Spinal cord (tissue), 10 donors: ENCODE results near the gene PDE3B. TPM values are rescaled to one million over a fixed set of nuclear protein-coding genes. Genes with fewer than 3 reads are reported as not detected.

ENCODE experiments used
- DNase-seq, 6 donors: peaks; one replicate each; pipeline versions ENCODE4 v3.0.0 to v3.0.0-alpha.2; 2013 to 2015; ENCODE audit warnings: low spot score in 6 of 6, low read depth in 4 of 6
- H3K27ac ChIP-seq: one replicate; pipeline ENCODE4 v1.5.1; 2013; ENCODE audit warnings: low read depth, low read length, control low read depth
- H3K27me3 ChIP-seq: one replicate; pipeline ENCODE4 v1.6.1; 2013; ENCODE audit warnings: low read length; ENCODE audit not compliant: control insufficient read depth, insufficient read depth
- H3K36me3 ChIP-seq: one replicate; pipeline ENCODE4 v1.6.1; 2013; ENCODE audit warnings: low read length; ENCODE audit not compliant: control insufficient read depth, insufficient read depth
- H3K4me1 ChIP-seq: one replicate; pipeline ENCODE4 v1.6.1; 2013; ENCODE audit warnings: low read length; ENCODE audit not compliant: control insufficient read depth, insufficient read depth
- H3K4me3 ChIP-seq: one replicate; pipeline ENCODE4 v1.5.1; 2013; ENCODE audit warnings: low read depth, low read length, control low read depth
- H3K9me3 ChIP-seq: one replicate; pipeline ENCODE4 v1.6.1; 2013; ENCODE audit warnings: low read length; ENCODE audit not compliant: control insufficient read depth, insufficient read depth
- WGBS: methylation state at CpG from one replicate; pipeline ENCODE4 v1.1.5; 2013; ENCODE audit warnings: missing lambda C conversion rate; ENCODE audit not compliant: insufficient coverage; 5-methylcytosine and 5-hydroxymethylcytosine counted together
- polyA plus RNA-seq, 2 donors: library from polyadenylated mRNA; unstranded; fragments of 120-200 nt; gene quantifications; one replicate each; pipeline ENCODE4 v1.2.1, GENCODE V29; 2013; ENCODE audit not compliant: insufficient read length in 2 of 2
- total RNA-seq, 2 donors: library from RNA; depleted of rRNA in 1 of 2; stranded (reverse); fragments of 120-200 nt in 1 of 2; fragments of >200 nt in 1 of 2; gene quantifications; one replicate each; pipeline versions ENCODE4 v1.2.3 to v1.2.4, GENCODE V29; 2013 to 2014
- donor health status: healthy.

The PDE3B gene
- total and polyA plus RNA-seq, 4 donors = 9.8 to 37.7 (median 14.7) TPM

DNA sequence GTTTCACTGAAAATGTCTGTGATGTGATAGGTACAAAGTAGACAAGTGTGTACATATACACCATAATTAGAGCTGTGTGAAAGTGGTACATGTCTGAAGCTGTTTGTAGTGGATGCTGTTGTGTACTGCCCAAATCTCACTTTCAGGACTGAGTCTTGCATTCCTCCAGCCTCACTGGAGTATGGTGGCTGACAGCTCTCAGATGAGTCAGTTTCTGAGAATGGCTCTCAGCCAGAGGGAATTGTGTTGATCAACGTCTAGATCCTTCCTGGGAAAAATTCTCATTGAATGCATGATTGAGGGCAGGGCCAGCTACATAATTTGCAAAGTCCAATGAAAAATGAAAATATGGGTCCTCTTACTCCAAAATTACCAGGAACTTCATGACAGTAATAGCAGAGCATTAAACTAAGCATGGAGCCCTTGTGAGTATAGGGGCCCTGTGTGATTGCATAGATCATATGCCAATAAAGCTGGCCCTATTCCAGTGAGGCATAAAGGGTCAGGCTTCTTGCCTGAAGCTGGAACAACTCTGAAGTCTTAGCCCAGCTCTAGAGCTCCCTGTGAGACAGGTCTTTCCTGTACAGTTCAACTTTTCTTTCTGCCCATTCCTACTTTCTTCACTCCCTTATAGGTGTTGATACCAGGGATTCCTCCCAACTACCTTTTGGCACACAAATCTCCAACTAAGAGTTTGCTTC, 259.2 kb downstream of the PDE3B start:
- H3K27ac ChIP-seq = no peak overlapping the region
- 50% methylated on average over 1 of the region's 1 CpG for WGBS
- DNase-seq = no peak
- H3K4me1 ChIP-seq = peaks cover 23% of the 10 kb centered on the region
- no peaks in the 10 kb centered on the region for H3K9me3 ChIP-seq
- no peaks in the 10 kb centered on the region for H3K36me3 ChIP-seq
- H3K27me3 ChIP-seq = peaks cover 13% of the 10 kb centered on the region
- H3K4me3 ChIP-seq = no peak overlapping the region

DNA sequence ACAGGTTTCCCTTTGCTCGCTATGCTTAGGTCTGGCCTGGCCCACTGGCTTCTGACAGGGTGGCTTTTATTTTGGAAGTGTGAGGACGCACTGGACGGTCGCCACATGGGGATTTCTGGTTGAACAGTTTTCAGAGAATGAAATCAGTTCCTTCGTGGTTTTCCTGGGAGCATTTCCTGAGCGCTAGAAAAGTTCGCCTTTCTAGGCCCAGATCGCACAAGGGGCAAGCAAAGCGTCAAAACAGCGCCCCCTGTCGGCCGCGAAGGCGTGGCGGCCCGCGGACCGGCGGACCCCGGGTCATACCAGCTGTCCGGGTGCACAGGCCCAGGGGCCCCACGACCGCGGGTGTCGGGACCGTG, 261.1 kb downstream of the PDE3B start:
- Histone ChIP-seq H3K27me3 (peaks cover 13% of the 10 kb centered on the region), H3K4me3 (peak overlapping the region; percentile 54), H3K4me1 (peaks cover 25% of the 10 kb centered on the region), H3K36me3 (no peaks in the 10 kb centered on the region), H3K9me3 (no peaks in the 10 kb centered on the region), H3K27ac (no peak overlapping the region)
- WGBS = 5% methylated on average over 26 of the region's 26 CpGs
- peak in 2 of 6 donors; percentile 78 to 80 for DNase-seq

DNA sequence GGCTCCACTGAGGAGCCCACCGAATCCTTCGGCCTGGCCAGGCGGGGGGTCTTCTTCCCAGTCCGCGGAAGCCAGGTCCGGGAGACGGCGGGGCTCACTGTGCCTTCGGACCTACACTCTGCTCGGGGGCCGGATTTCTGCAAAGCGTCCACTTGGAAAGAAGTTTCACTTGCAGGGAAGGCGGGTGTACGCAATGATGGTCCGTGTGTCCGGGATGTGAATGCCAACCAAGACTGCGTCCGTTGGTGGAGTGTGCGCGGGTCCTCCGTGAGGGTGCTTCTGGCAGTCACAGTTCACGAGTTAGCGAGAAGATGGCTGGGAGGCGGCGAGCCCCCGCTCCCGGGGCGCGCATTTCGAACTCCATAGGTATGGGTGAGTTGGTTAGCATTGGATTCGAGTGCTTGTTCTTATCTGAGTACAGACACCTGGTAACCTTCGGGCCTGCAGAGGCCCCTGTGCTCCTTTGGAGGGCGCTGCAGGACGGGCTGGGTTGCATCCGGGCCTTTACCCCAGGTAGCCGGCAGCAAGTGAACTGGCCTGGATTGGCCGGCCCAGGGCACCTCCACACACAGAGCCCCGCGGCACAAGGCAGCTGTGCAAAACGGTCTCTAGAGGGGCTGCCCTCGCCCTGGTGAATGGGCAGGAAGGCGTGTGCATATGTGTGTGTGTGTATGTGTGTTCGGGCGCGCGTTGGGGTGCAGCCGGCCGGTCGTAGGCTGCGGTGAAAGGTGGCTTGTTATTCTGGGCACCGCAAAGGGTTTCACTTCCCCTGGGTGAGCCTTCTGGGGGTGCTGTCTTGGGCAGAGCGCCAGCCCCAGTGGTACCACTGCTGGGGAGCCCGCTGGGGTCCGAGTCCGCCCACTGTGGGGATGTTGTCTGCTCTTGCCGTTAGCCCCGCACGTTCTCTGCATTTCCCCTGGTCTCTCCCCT, 261.8 kb downstream of the PDE3B start:
- DNase-seq = peak in 2 of 6 donors; percentile 43 to 55
- 3% methylated on average over 58 of the region's 58 CpGs for WGBS
- Histone ChIP-seq H3K9me3 (no peaks in the 10 kb centered on the region), H3K36me3 (no peaks in the 10 kb centered on the region), H3K4me3 (peak overlapping the region; percentile 54), H3K27me3 (peaks cover 13% of the 10 kb centered on the region), H3K27ac (no peak overlapping the region), H3K4me1 (peaks cover 25% of the 10 kb centered on the region)

DNA sequence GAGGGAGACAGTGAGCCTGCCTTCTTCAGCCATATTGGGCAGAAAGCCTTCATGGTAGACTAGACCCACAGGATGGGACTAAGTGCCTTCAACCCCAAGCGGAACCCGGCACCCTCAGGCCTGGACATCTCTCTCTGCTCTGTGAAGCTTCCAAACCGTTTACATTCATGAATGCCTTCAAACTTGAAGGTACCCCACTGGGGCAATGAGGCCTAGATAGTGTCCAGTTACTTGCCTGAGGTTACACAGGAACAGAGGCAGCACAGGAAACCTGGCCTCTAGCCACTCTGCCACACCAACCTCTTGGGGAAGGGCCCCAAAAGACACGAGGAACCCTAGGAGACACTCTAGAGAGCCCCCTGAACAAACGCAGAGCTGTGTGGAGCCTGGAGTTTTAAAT, 263.0 kb downstream of the PDE3B start:
- Histone ChIP-seq H3K27ac (no peak overlapping the region), H3K4me1 (peaks cover 25% of the 10 kb centered on the region), H3K9me3 (no peaks in the 10 kb centered on the region), H3K36me3 (no peaks in the 10 kb centered on the region), H3K4me3 (no peak overlapping the region), H3K27me3 (peaks cover 13% of the 10 kb centered on the region)
- 93% methylated on average over 3 of the region's 5 CpGs for WGBS
- DNase-seq = no peak

DNA sequence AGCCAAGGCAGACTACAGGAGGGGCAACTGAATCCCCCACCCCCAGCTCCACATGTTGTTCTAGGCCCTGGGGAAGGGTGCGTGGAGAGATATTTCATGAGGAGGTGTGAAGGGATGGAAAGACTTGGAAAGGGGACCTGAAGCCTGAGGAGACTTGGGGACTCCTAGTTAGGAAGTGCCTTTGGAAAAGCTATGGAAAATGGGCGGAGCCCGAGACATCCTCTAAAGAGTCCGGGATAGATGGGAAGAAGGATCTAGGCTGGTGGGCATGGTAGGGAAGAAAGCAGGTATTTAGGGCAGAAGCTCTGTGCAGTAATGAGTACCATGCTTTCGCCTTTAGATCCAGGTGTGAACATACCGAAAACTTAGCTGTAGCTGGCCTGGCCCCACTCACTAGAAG, 263.4 kb downstream of the PDE3B start:
- Histone ChIP-seq H3K9me3 (no peaks in the 10 kb centered on the region), H3K4me1 (peaks cover 25% of the 10 kb centered on the region), H3K36me3 (no peaks in the 10 kb centered on the region), H3K27me3 (peaks cover 13% of the 10 kb centered on the region), H3K4me3 (no peak overlapping the region), H3K27ac (no peak overlapping the region)
- WGBS = 97% methylated on average over 4 of the region's 6 CpGs
- DNase-seq = no peak

DNA sequence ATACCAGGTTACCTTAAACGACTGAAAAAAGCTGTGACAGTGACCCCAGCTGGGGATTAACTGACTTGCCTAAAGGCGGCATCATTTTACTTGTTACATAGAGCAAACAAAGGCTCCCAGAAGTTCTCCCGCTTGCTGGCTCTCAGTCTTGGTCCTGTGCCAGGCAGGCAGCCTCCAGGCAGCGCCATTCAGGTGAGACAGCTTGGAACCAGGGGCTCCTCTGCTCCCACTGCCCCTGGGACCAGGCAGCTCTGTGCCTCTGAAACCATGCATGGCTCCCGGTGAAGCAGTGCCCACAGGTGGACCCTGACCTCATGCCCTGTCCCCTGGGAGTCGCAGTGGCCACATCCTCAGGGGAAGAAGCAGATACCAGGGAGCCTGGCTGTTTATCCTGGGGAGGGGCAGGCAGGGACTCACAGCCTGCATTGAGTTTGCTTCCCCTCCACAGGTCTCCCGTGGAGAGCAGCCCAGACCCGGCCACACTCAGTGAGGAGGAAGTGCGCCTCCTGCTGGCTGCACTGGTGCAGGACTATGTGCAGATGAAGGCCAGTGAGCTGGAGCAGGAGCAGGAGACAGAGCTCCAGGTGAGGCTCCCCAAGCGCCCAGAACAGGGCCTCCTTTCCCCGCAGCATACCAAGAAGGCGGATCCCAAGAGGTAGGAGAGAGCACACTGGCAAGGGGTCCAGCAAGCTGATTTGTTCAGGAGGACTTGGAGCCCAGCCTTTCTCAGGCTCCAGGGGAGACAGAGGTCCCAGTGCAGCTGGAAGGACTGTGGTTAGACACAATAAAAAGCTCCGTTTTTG, 264.0 kb downstream of the PDE3B start:
- H3K27ac ChIP-seq = no peak overlapping the region
- peak in 2 of 6 donors; percentile 47 to 59 for DNase-seq
- WGBS = 37% methylated on average over 13 of the region's 13 CpGs
- peaks cover 25% of the 10 kb centered on the region for H3K4me1 ChIP-seq
- no peak overlapping the region for H3K4me3 ChIP-seq
- no peaks in the 10 kb centered on the region for H3K9me3 ChIP-seq
- no peaks in the 10 kb centered on the region for H3K36me3 ChIP-seq
- peaks cover 13% of the 10 kb centered on the region for H3K27me3 ChIP-seq

DNA sequence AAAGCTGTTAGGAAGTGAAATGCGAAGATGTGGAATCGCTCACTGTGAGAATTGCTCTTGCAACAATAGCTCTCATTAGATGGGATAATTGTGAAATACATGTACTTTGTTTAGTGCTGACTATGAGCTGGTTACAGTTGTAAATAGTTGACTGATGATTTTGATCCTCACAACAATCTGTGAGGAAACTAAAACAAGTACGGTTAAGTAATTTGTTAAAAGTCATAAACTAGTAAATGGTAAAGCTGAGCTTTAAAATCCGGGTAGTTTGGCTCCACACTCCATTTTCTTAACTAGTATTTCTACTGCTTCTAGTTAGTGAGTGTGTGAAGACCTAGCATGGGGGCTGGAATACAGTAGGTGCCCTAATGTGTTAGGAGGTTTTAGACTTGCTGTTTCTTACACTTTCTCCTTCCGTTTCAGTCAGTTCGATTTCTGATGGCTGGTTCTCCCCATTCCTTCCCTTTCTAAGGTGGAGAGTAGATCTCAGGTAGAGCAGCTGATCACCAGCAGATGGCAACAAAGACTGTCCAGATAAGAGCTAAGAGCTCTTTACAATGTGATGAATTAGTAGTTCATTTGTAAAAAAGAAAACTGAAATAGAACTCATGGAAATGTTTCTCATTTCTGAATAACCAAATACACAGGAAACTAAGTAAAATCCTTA, 264.7 kb downstream of the PDE3B start:
- Histone ChIP-seq H3K27ac (no peak overlapping the region), H3K9me3 (no peaks in the 10 kb centered on the region), H3K4me3 (no peak overlapping the region), H3K4me1 (peaks cover 25% of the 10 kb centered on the region), H3K36me3 (no peaks in the 10 kb centered on the region), H3K27me3 (peaks cover 13% of the 10 kb centered on the region)
- peak in 3 of 6 donors; percentile 52 to 92 (median 72) for DNase-seq
- WGBS = 62% methylated on average over 2 of the region's 6 CpGs

DNA sequence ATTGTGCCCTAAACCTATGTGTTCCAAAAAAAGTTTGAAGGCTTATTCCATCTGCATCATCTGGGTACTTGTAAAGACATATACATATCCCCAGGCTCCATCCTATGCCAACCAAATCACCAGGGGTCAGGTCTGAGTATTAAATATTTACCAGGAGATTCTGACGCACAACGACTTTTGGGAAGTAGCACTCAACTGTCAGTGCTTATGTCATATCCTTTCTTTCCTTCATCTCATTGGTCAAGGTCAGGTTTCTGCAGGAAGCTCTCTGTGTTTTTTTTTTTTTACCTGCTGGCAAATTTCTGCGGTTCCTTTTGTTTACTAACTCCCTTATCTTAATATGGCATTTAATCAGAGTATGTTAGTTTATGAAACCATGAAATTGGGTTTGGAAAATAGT, 270.9 kb downstream of the PDE3B start:
- no peak overlapping the region for H3K27ac ChIP-seq
- H3K27me3 ChIP-seq = no peaks in the 10 kb centered on the region
- no peak for DNase-seq
- WGBS = 64% methylated on average over 2 of the region's 3 CpGs
- no peaks in the 10 kb centered on the region for H3K9me3 ChIP-seq
- no peak overlapping the region for H3K4me3 ChIP-seq
- no peaks in the 10 kb centered on the region for H3K4me1 ChIP-seq
- H3K36me3 ChIP-seq = no peaks in the 10 kb centered on the region

DNA sequence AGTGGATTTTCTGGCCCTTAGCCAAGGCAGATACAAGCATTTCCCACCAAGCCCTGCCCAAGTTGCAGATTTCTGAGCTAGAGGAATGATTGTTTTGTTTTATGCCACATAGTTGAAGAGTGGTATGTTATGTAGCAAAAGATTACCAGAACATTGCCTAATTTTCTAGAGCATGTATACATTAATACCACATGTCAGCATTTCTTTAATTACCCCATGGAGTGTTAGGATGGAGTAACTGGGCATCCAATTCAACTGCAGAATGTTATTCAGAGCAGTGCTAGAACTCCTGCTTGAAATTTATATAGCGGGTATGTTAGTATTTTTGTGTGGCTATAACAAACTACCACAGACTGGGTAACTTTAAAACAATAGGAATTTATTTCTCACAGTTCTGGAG, 272.8 kb downstream of the PDE3B start:
- DNase-seq = no peak
- no peaks in the 10 kb centered on the region for H3K36me3 ChIP-seq
- no peak overlapping the region for H3K27ac ChIP-seq
- WGBS = no CpG with 5 or more reads among the region's 1 CpG
- no peaks in the 10 kb centered on the region for H3K4me1 ChIP-seq
- no peak overlapping the region for H3K4me3 ChIP-seq
- no peaks in the 10 kb centered on the region for H3K27me3 ChIP-seq
- no peaks in the 10 kb centered on the region for H3K9me3 ChIP-seq
